Esophagus squamous epithelium (tissue), 4 donors: ENCODE measurements around the gene CREB3.

Experiments
- CTCF ChIP-seq, 6 experiments: fragments of 450-650 bp in 4 of 6; fragments of 200-600 bp in 2 of 6; sonication (generic) in 2 of 6; IDR thresholded peaks; one replicate each; pipeline ENCODE4 v1.5.1; 2016 to 2019; ENCODE audit warnings: antibody characterized with exemption in 6 of 6, mild to moderate bottlenecking in 4 of 6, moderate library complexity in 4 of 6
- POLR2A ChIP-seq, 4 donors: fragments of 450-650 bp; IDR thresholded peaks; one replicate each; pipeline ENCODE4 v1.6.1; 2017; ENCODE audit warnings: antibody characterized with exemption in 4 of 4, mild to moderate bottlenecking in 4 of 4, moderate library complexity in 3 of 4

GRCh38 chr9:35725362-35725761 is 7.1 kb upstream of the CREB3 start:
- TF ChIP-seq CTCF (IDR thresholded peaks at IDR 0.05), result no peak
- TF ChIP-seq POLR2A (IDR thresholded peaks at IDR 0.05), result no peak
